ENCODE measurements around the gene KPNA4.

Gene KPNA4

GRCh38 chr3:160445854-160446253 is 119.5 kb downstream of the KPNA4 start:
- CTCF ChIA-PET, result interaction anchor here (0.7 to 1.4 kb wide), 2 partner anchors 26 to 33 kb away, joined by 3 read pairs; no protein-coding TSS in a partner anchor
- no peak for DNase-seq (ENCODE audit: extremely low spot score)
- POLR2A ChIA-PET, result no interaction called here
- no peak for TF ChIP-seq CTCF (IDR thresholded peaks at IDR 0.05; ENCODE audit: control extremely low read depth, extremely low read depth, low read depth, missing control alignments)

Data from GM10248 (cell line).